Stimulated activated CD8-positive, alpha-beta memory T cell treated with anti-CD3 and anti-CD28 coated beads, Interleukin-15, amount 100 ng/mL, for 48 hours (primary cell): Measurements from ENCODE around the gene KCTD17.
A peak's percentile ranks its signal among the peaks of the same experiment; 100 is the strongest.

Experiments used
- DNase-seq, 2 donors: peaks; one replicate each; pipeline ENCODE4 v3.0.0-alpha.2; 2020; ENCODE audit warnings: low read depth in 2 of 2

KCTD17 gene

DNA sequence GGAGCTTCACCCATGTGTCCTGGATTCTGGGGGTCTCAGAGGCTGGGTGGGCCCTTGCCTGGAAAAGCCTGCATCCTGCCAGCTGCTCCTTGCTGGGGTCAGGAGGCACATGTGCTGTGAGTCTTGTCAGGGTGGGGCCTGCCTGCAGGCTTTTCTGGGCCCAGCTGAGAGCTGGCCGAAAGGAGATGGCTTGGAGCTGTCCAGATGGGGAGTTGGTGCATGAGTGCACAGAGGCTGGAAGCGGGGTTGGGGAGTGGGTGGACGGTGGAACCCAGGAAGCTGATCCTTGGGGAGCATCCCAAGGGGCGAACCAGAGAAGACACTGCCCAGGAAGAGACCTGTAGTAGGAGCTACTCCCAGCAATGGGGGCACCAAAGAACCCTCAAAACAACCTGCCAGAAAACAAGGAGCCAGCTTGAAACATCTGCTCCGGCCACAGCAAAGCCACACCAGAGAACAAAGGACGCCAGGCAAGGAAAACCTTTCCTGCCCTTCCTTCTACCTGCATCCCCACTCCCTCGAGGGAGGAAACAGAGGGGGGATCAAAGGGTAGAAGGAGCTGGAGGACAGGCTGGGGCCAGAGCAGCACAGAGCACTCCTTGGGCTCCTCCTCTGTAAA, 8.2 kb upstream of the KCTD17 start:
- no peak for DNase-seq

DNA sequence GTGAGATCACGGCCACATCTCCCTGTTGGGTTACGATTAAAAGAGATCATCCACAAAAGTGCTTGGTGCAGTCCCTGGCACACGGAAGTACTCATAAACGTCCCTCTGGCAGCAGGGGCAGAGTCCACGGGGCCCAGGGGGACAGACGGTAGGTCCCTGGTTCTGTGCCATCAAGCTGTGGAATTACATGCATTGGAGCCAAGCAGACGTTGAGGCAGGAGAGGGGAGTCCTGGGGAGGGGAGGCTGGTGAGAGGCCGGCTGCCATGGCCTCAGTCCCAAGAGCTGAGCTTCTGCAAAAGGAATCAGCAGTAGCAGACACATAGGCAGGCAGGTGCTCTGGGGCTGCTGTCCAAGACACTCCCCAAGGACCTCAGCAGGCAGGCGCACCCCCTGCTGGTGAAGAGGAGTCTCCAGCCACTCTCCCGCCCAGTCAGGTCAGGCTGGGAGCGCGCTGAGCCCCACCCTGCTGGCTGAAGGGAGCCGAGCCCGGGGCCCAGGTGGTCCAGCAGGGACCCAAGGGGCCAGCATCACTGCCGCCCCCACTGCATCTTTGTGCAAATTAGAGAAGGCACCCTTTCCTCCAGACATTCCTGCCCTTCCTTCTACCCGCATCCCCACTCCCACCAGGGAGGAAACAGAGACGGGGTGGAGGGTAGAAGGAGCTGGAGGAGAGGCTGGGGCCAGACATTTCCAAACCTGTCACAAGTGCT, 7.6 kb upstream of the KCTD17 start:
- DNase-seq, result peak in 1 of 2 donors; percentile 45

DNA sequence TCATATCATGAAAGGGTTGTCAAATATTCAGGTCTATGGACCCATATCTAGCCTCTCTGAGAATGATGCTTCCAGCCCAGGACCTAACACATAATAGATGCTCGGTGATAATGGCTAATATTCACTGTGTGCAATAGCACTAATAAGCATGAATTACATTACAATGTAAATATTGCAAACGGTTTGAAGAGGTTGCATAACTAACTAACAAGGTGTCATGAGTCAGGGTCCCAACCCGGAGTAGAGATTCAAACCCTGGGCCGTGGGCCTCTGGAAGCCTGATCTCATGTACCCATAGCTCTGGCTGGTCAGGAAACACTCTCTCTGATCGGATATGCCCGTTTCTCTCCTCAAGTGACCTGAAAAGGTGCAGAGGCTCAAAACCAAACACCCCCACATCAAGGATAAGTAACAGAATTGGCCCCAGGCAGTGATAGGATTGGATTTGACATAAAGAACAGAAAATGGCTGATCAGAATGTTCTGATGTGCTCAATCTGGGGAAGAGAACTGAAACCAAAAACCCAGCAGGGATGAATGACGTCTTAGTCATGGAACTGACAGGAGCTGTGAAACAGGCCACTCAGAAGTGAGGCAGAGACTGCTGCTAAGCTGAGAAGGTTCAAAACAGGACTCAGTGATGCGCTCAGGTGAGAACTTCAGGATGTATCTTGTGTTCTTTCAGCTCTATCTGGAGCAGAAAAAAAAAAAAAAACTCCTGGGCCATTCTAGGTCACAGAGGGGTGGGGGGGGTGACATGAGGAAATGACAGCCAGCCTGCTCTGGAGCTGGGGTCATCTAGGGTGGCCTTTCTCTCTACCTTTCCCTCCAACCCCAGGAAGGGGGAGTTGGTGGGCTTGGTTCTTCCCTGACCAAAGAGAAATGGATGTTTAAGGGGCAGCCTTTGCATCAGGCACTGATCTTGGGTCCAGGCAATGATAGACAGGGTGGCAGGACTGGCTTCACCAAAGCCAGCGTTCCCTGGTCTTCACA, 6.6 kb upstream of the KCTD17 start:
- DNase-seq, result peak in 1 of 2 donors; percentile 14

DNA sequence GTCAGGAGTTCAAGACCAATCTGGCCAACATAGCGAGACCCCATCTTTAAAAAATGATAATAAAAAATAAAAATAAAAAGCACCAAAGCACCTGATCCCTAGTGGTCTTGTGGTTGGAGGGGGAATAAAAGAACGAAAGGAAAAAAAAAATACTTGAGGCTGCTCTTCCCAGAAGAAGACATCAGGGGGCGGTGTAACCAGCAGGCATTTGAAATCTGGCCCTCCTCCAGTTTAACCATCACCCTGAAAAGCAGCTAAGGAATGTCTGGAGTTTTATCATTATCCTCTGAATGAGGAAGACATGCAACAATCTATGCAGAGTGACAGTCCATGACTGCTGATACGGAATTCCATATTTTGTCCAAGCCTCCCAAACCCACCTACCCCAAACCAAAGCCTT, 5.6 kb upstream of the KCTD17 start:
- no peak for DNase-seq

DNA sequence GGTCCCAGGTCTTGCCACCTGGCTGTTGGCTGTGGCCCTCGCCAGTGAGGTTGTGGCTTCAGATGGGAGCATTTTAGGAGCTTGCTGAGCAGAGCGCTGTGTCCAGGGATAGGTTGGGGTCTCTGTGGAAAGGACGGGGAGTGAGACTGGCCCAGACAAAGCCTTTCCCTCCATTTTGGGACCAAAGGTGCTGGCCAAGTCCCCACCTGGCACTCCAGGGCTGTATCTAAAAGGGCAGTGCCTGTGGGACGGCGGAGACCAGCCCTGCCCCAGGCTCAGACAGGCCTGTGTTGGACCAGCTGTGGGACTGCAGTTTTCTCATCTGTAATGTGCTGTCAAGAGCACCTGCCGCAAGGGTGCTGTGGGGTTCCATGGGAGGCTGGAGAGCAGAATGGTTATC, 5.0 kb upstream of the KCTD17 start:
- no peak for DNase-seq

DNA sequence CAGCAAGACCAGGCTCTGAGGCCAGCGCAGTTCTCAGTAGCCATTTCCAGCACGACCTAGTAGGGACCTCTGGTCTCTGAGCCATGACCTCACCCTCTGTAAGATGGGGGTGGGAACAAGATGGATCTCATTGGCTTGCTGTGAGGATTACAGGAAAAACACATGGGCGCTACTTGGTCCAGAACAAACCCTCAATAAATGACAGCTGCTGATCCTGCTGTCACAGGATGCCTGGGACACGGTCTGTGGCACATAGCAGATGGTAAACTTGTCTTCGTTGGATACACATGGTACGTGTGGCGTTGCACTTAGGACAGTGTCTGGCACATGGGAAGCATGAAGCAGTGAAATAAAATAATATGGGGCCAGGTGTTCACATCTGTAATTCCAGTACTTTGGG, 4.5 kb upstream of the KCTD17 start:
- DNase-seq, result no peak

DNA sequence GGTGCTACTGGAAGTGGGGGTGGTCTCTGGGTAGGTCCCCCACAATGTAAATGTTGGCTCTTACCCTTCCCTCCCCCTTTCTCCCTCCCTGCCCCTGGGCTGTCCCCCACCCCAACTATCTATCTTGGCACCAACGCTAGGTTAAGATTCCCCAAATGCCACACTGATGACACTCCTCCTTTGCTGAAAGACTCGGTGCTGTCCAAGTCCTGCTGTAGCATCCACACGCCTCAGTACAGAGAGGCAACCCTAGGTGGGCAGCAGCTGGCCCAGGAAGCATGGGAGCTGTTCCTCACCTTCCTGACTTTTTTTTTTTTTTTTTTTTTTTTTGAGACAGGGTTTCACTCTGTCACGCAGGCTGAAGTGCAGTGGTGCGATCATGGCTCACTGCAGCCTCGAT, 3.4 kb upstream of the KCTD17 start:
- DNase-seq, result no peak

DNA sequence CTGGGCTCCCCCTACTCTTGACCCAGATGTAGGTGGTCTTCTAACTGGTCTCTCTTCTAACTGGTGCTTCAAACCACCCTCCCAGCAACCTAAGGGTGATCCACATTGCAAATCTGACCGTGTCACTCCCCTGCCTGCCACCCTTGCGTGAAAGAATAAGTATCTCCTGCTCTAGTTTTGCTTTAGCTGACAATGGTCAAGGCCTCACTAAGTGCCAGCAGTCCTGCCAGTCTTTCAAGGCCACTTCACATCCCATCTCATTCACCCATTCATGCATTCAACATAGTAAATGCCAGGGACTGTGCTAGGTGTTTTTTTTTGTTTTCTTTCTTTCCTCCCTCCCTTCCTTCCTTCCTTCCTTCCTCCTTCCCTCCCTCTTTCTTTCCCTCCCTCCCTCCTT, 2.3 kb upstream of the KCTD17 start:
- no peak for DNase-seq

DNA sequence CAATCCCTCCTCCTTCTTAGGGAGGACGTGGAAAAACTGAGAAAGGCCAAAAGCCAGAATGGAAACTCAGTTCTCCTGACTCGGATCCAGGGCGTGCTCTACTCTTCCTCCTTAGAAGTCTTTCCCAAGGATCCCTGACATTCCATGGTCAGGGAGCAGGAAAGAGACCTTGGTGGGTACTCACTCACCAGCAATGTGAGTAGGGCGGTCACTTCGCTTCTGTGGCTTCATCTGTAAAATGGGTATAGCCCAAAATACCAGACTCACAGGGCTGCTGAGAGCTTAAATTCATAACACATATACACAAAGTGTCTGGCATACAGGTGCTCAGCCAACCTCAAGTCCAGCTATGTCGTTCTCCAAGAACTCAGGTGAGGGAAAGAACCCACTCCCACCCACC, 629 bp upstream of the KCTD17 start:
- DNase-seq, result no peak

DNA sequence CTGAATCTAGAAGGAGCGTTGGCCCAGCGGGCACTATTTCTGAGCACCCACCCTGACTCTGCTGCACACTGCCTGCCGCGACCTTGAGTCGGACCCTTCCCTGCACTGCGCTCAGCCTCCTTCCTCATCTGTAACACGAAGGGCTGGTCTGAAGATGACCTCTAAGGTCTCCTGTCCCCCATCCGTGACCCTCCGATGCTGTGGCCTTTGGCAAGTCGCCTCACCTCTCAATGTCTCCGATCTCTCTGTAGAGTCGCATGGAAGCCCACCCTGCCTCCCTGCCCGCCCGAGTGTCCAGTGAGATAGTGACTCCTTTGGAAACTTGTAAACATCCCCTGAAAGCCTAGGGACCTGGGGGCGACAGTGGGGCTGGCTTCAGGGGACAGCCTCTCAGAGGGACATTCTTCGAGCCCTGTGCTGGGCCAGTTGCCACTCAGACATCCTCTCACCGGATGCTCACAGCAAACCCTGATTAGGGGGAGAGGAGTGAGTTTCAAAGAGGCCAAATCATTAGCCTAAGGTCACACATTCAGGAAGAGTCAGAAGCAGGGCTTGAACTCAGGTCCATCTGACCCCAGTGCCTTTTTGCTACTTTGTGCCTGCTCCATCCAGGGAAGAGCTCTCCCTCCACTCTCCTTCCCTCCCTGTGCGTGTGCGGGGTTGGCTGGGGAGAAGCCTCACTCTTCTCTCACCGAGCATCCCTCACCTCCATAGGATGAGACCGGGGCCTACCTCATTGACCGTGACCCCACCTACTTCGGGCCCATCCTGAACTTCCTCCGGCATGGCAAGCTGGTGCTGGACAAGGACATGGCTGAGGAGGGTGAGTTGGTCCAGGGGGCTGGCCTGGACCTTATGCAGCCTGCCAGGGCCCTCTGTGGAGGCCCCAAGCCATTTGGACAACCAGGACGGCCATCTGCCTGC, 1.1 kb downstream of the KCTD17 start:
- DNase-seq, result no peak

DNA sequence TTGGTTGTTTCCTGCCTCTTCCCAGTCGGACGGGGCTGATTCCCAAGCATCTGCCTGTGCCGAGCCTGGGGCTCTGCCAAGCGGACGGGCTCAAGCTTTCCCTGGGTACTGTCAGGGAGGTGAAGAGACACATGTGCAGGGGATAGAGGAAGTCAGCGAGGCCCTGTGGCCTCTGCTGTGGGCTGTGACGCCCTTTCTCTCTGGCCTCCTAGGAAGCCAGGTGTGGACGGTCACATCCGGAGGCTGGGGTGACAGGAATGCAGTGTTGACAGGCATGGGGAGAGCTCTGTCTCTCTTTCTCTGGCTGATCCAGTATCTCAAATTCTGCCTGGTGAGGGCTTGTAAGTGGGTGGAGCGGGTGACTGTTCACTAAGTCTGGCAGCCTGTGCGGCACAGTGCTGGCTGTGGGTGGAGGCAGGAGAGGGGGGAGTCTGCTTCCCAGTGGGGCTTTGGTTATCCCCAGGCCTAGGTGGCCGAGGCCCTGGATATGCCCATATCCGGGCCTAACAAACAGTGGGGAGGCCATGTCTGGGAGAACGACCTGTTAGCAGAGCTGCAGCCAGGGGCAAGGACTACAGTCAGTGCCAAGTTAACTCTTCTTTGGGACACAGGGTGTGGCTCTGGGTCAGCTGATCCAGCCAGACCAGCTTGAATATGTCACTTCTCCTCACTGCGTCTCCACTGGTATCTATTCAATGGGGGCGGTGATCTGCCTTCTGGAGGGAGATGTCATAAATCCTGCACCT, 1.9 kb downstream of the KCTD17 start:
- no peak for DNase-seq

DNA sequence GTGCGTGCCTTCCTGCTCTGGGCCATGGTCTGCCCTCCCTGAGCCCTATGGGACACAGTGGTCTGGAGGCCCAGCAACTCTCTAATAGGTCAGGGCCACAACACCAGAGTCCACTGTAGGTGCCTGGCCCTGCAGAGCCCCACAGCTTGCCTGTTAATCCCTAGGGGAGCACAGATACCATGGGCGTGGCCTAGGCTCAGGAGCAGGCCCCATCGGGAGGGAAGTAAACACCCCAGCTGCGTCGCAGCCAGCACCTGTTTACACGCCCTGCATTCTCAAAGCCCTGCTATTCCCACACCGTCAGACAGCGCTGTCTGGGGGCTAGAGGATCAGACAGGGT, 2.5 kb downstream of the KCTD17 start:
- DNase-seq, result no peak

DNA sequence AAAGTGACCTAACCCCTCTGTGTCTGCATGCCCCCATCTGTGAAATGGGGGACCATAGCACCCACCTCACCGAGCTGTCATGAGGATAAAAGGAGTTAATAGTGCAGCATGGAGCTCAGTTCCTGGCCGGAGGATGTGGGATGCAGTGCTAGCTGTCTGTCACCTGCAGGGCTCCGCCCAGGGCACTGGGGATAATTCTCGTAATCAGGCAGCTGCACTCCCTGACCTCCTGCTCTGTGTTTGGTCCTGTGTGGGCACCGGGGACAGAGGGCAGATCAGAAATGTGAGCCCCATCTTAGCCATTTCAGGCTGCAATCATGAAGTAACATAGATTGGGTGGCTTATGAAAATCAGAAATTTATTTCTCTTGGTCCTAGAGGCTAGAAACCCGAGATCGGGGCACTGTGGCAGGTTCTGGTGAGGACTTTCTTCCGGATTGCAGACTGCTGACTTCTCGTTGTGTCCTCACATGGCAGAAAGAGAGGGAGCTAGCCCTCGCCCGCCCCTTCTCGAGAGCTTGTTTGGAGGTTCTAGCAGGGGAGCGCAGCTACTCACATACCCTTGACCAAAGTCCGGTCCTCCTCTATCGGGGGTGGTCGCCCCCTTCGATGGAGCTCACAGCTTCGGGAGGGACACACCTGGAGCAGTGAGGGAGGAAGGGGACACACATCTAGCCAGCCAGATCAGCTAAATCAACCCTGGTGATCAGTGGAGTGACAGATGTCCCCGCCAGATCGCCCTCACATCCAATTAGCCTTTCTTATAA, 3.2 kb downstream of the KCTD17 start:
- no peak for DNase-seq

DNA sequence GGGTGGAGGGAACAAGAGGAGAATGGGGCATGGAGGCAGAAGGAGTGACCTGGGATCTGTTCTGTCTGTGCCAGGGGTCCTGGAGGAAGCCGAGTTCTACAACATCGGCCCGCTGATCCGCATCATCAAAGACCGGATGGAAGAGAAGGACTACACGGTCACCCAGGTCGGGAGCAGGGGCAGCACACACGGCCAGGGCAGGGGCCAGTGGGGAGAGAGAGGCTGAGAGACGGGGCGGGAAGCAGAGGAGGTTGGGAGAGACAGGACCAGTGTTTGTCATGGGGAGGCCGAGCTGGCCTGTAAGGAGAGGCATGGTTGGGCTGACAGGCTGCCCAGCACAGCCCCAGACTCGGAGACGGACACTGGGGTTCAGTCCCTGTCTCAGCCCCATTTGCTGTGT, 4.7 kb downstream of the KCTD17 start:
- DNase-seq, result no peak

DNA sequence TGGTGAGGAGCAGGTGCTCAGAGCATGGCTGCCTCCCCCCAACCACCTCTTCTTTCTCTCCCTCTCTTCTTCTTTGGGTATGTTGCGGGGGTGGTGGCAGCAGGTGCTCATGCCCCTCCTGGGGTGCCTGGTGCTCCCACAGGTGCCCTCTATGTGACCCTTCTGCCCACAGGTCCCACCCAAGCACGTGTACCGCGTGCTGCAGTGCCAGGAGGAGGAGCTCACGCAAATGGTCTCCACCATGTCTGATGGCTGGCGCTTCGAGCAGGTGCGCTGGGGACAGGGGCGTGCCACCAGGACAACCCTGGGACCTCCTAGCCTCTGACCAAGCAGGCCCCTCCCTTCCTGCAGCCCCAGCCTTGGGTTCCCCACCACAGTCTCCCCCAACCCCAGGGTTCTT, 5.7 kb downstream of the KCTD17 start:
- DNase-seq, result no peak

DNA sequence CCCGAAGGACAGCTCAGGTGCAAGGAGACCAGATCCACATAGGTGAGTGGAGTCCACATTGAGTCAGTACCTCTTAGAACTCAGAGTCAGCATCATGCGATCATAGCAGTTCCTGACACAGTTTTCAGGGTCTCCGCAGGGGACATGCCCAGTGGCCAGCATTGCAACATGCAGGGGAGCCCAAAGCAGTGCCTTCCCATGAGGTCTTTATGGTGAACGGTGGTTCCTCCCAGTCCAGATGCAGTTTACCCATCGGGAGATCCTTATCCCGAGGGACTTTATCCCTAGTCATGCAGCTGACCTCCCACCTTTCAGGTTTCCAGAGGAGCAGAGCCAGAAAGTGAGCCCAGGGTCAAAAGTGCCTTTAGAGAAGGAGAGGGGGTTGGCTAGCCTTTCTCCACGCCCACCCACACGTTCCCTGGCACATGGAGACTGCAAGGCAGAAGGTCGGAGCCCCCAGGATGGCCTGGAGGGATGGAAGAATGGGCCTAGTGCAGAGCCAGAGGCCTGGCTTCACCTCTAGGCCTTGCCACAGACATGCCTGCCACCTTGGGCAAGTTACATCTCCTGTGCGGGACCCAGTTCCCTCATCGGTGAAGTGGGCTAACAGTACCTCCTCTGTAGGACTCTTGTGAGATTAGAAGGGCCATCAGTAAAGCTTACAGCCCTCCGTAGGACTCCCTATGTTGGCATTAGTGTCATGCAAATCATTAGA, 6.4 kb downstream of the KCTD17 start:
- DNase-seq, result no peak

DNA sequence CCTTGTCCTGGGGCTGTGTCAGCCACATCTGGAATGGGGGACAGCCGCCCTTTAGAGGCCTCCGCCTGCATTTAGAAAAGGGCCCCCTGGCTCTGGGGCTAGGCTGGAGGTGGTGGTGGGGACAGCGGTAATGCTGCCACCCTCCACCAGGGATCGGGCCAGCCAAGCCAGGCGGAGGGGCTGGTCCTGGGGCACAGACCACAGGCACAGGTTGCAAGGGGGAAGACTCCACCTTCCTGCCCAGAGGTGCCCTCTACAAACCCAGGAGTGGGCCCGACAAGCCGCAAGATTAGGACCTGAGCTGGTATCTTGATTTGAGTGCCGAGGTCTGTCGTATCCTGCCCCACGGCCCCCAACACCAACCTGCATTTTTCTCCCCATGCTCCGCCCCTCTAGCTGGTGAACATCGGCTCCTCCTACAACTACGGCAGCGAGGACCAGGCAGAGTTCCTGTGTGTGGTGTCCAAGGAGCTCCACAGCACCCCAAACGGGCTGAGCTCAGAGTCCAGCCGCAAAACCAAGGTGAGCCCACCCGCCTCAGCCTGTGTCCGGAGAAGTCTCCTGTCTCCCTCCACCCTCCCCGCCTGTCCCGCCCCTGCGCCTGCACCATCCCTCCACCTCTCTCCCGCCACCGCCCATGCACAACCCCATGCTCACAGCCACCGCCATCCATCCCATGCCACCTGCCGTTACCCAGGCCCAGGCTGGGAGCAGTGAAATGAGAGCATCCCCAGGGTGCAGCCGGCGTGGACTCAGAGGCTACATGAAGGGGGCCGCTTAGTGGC, 7.6 kb downstream of the KCTD17 start:
- no peak for DNase-seq

DNA sequence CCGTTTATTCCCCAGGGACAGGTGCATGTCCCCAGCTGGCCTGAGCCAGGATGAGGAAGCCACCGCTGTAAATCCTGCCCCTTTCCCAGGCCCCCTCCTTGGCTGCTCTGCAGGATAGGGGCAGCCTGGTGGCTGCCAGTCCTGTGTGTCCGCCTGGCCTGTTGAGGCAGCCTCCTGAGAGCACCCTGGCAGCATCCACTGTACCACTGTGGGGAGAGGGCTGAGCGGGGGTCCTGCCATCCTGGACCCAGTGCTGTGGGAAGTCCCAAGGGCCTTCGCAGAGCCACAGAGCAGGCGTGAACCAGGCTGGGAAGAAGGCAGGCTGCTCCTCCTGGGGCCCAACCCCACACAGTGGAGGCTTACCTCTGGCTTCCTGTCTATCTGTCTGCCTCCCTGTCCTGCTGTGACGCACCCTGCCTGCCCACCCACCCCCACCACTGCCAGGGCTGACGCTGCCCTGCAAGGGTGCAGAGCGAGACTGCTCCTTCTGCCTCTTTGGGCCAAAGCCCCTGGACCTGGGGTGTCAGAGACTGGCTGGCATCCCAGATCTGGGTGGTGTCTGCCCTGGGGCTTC, 8.4 kb downstream of the KCTD17 start:
- DNase-seq, result no peak
